ENCODE measurements around the gene PPP1R14C.

GRCh38 chr6:150177259-150177951 lies 34.6 kb downstream of the PPP1R14C start:
- no peak for TF ChIP-seq CTCF (optimal IDR thresholded peaks at IDR 0.05 in 1 of 3, IDR thresholded peaks at IDR 0.05 in 1 of 3, conservative IDR thresholded peaks at IDR 0.05 in 1 of 3; ENCODE audit: extremely low read depth in 1 of 3, insufficient read depth in 2 of 3, low read length in 3 of 3)
- TF ChIP-seq EZH2 (IDR thresholded peaks at IDR 0.05; ENCODE audit: low read length), result no peak

Data from keratinocyte (primary cell).